Measurements from ENCODE around the gene GABRB3.

The GABRB3 gene

DNA sequence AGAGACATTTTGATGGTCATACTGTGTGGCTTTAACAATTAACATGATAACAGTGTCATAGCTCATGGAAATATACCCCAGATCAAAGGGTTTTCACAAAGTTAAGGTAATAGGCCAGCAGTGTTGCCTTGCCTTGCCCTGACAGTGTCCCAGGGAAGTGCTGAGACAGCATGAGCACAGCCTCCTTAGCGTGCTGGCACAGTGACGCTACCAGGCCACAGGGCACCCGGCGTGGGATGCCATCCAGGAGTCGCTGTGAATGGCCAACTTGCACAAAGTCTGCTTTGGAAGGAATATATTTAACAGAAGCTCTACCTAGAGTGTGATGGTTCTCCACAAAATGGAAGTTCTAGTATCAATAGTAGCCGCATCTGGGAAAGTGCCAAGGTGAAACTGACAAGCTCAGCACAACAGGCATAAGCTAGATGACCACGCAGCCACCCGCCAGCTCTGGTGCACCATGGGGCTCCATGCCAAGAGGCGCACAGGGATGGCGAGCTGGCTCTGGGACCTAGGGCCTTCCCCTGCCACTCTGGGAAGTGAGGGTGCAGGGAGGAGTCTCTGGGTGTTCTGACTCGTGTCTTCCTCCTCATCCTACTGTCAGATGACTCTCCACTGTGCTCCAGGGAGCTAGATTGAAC is 86.2 kb downstream of the GABRB3 start:
- no peak for DNase-seq (ENCODE audit: low spot score)
- in situ Hi-C loops (cut with MboI; ENCODE audit: low pct_unique_long_range_greater_than_20kb, low sequenced_read_pairs, unreplicated experiment), result no loop called here
- TF ChIP-seq, protein P1, sequence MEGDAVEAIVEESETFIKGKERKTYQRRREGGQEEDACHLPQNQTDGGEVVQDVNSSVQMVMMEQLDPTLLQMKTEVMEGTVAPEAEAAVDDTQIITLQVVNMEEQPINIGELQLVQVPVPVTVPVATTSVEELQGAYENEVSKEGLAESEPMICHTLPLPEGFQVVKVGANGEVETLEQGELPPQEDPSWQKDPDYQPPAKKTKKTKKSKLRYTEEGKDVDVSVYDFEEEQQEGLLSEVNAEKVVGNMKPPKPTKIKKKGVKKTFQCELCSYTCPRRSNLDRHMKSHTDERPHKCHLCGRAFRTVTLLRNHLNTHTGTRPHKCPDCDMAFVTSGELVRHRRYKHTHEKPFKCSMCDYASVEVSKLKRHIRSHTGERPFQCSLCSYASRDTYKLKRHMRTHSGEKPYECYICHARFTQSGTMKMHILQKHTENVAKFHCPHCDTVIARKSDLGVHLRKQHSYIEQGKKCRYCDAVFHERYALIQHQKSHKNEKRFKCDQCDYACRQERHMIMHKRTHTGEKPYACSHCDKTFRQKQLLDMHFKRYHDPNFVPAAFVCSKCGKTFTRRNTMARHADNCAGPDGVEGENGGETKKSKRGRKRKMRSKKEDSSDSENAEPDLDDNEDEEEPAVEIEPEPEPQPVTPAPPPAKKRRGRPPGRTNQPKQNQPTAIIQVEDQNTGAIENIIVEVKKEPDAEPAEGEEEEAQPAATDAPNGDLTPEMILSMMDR (IDR thresholded peaks at IDR 0.05; ENCODE audit: extremely low read depth, insufficient read depth, missing control alignments), result no peak

DNA sequence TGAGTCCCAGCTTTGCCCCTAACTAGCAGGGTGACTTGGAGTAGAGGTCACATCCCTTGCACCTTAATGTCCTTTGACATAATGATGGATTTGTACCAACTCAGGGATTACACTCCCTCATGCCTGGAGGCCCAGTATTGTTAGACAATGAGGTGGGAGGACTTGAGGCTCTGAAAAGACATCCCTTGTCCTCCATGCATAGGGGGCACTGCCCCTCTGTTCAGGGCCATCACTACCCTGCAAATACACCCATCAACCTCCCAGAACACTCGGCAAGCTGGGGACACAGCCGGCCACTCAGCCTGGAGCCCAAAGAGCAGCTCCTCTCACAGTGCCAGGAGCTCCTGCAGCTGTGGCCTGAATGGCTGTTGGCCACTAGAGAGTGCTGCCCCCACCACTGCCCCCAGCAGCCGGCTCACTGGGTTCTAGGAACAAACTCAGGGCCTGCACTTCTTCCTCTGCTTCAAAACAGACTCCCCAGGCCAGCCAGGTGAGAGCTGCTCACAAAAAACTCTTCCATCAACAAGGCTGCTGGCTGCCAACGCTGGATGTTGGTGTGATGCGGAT is 90.2 kb downstream of the GABRB3 start:
- no peak for DNase-seq (ENCODE audit: low spot score)
- in situ Hi-C loops (cut with MboI; ENCODE audit: low pct_unique_long_range_greater_than_20kb, low sequenced_read_pairs, unreplicated experiment), result no loop called here
- TF ChIP-seq, protein P1 (IDR thresholded peaks at IDR 0.05; ENCODE audit: extremely low read depth, insufficient read depth, missing control alignments), result no peak

DNA sequence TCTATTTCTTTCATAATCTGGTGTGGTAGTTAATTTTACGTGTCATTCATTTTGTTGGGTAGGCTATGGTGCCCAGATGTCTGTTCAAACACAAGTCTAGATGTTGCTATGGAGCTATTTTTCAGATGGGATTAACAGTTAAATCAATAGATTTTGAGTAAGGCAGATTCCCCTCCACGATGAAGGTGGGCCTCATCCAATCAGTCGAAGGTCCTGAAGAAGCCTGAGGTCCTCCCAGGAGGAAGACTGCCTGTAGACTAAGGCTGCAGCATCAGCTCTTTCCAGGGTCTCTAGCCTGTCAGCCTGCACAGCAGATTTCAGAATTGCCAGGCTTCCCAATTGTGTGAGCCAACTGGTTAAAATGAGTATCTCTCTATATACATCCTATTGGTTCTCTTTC is 92.9 kb downstream of the GABRB3 start:
- in situ Hi-C loops (cut with MboI; ENCODE audit: low pct_unique_long_range_greater_than_20kb, low sequenced_read_pairs, unreplicated experiment), result no loop called here
- DNase-seq (ENCODE audit: low spot score), result no peak
- TF ChIP-seq, protein P1 (IDR thresholded peaks at IDR 0.05; ENCODE audit: extremely low read depth, insufficient read depth, missing control alignments), result no peak

GRCh38 chr15:26676115-26676514 is 96.8 kb downstream of the GABRB3 start:
- TF ChIP-seq, protein P1 (IDR thresholded peaks at IDR 0.05; ENCODE audit: extremely low read depth, insufficient read depth, missing control alignments), result no peak
- no peak for DNase-seq (ENCODE audit: low spot score)
- in situ Hi-C loops (cut with MboI; ENCODE audit: low pct_unique_long_range_greater_than_20kb, low sequenced_read_pairs, unreplicated experiment), result no loop called here

- no peak for DNase-seq (ENCODE audit: low spot score)
- in situ Hi-C loops (cut with MboI; ENCODE audit: low pct_unique_long_range_greater_than_20kb, low sequenced_read_pairs, unreplicated experiment), result no loop called here
These were observed 98.4 kb downstream of the GABRB3 start for GRCh38 chr15:26674467-26674866.

DNA sequence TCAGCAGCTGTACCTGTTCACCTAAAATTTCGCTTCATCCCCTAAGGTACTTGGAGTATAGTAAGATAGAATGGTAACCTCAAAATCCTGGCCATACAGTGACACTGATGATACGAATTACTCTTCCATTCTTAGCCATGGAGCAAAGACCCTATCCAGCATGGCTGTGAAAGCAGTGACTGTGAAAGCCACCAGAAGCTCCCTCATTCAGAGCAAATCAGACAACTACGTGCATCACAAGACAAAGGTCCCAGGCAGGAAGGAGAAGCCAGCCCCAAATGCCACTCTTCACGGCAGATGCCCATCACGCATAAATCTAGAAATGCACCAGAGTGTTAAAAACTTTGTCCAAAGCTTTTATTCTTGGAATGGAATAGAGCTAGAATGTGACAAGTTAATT is 99.4 kb downstream of the GABRB3 start:
- TF ChIP-seq, protein P1 (IDR thresholded peaks at IDR 0.05; ENCODE audit: extremely low read depth, insufficient read depth, missing control alignments), result no peak
- in situ Hi-C loops (cut with MboI; ENCODE audit: low pct_unique_long_range_greater_than_20kb, low sequenced_read_pairs, unreplicated experiment), result no loop called here

More at GRCh38 chr15:26674467-26674866, 98.4 kb downstream of the GABRB3 start:
- TF ChIP-seq, protein P1 (IDR thresholded peaks at IDR 0.05; ENCODE audit: extremely low read depth, insufficient read depth, missing control alignments), result no peak

More for the DNA sequence above, 99.4 kb downstream of the GABRB3 start:
- no peak for DNase-seq (ENCODE audit: low spot score)
